Measurements from ENCODE around the gene MEIOSIN. TPM values are rescaled to one million over a fixed set of nuclear protein-coding genes. Genes with fewer than 3 reads are reported as not detected.
"Not testable (repeated sequence)": the region's sequence is repeated elsewhere in the genome, so short reads cannot be mapped to it uniquely, and the experiment has no call there.

Gene MEIOSIN
- total RNA-seq, 1 donor from 2014 or later: not detected

DNA sequence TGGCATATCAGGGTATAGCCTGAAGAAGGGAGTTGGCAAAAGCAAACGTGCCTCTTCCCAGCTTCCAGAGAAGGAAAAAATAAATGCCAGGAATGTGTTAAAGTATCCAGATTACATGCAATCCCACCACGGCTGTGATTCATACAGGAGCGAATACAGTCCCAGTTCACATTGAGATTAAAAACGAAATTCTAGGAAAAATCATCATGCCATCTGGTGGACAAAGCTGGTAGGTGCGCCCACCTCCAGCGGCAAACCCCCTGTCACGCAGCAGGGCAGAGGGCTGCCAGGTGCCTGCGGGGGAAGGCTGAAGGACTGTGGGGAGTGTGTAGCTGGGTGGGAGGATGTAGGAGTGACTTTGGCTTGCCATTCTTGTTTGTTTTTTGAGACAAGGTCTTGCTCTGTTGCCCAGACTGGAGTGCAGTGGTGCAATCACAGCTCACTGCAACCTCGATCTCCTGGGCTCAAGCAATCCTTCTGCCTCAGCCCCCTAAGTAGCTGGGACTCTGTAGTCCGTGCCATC lies 65.8 kb downstream of the MEIOSIN start:
- Mint-ChIP-seq H3K36me3 (ENCODE audit: low read depth) (peaks cover 1% of the 10 kb centered on the region), H3K4me3 (no peak overlapping the region), H3K27ac (no peak overlapping the region), H3K9me3 (no peaks in the 10 kb centered on the region), H3K4me1 (peaks cover 11% of the 10 kb centered on the region), H3K27me3 (peaks cover 62% of the 10 kb centered on the region)
- intact Hi-C loops (cut with micrococcal nuclease): loop anchor here (1.0 kb wide), 1 partner anchor 29 kb away; no protein-coding TSS in a partner anchor
- peak; percentile 89 for DNase-seq

DNA sequence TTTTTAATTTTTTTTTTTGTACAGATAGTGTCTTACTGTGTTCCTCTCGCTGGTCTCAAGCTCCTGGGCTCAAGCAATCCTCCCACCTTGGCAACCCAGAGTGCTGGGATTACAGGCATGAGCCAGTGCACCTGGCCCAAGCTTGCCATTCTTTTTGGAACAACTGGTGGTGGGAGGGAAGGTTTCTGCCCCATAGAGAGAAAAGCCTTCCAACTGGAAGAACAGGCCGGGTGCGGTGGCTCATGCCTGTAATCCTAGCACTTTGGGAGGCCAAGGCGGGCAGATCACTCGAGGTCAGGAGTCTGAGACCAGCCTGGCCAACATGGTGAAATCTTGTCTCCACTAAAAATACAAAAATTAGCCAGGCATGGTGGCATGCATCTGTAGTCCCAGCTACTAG lies 66.3 kb downstream of the MEIOSIN start:
- DNase-seq; H3K4me3 Mint-ChIP-seq; H3K27ac Mint-ChIP-seq; H3K36me3 Mint-ChIP-seq (ENCODE audit: low read depth); H3K9me3 Mint-ChIP-seq: not testable (repeated sequence)
- peaks cover 59% of the 10 kb centered on the region for H3K27me3 Mint-ChIP-seq
- H3K4me1 Mint-ChIP-seq: peaks cover 11% of the 10 kb centered on the region
- intact Hi-C loops (cut with micrococcal nuclease): loop anchor here (1.0 kb wide), 1 partner anchor 29 kb away; no protein-coding TSS in a partner anchor

DNA sequence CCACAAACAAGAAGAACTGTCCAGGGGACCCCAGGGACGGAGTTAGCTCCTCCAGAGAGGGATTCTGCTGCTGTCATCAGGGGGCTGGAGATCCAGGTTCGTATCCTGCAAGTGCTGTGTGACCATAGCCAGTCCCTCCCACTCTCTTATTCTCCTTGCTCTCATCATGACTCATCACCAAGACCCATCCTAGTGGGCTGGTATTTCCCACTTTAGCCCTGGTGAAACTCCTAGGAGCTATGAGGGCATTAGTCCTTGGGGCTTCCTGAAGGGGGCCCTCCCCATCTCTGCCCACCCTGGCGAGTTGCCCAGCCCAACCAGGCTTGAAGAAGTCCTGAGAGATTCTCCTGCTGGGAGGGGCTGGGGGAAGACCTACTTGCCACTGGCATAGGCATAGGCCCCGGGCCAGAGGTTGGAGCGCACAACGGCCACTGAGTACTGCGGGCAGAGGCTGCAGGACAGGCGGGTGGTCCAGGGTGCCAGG lies 66.9 kb downstream of the MEIOSIN start:
- peaks cover 54% of the 10 kb centered on the region for H3K27me3 Mint-ChIP-seq
- H3K4me1 Mint-ChIP-seq: peaks cover 6% of the 10 kb centered on the region
- DNase-seq: no peak
- no peaks in the 10 kb centered on the region for H3K36me3 Mint-ChIP-seq (ENCODE audit: low read depth)
- no peak overlapping the region for H3K4me3 Mint-ChIP-seq
- intact Hi-C loops (cut with micrococcal nuclease): no loop called here
- H3K9me3 Mint-ChIP-seq: no peaks in the 10 kb centered on the region
- H3K27ac Mint-ChIP-seq: no peak overlapping the region

DNA sequence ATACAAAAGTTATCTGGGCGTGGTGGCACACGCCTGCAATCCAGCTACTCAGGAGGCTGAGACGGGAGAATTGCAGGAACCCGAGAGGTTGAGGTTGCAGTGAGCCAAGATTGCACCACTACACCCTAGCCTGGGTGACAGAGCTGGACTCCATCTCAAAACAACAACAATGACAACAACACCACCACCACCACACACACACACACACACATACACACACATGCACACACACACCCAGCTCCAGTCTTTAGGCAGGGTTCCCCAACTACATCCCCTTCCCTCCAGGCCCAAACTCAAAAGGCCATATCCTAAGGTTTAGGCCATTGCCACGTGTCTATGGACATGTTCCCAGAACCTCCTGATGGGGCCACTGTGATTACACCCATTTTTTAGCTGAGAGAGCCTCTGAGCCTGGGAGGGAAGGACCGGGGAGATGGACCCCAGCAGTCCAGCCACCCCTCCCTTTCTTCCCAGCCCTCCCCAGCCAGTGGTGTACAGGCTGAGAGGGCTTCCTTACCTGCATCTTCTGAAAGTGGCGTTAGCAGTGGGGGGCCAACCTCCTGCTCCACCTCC lies 68.5 kb downstream of the MEIOSIN start:
- Mint-ChIP-seq H3K27me3 (peaks cover 46% of the 10 kb centered on the region), H3K27ac (no peak overlapping the region), H3K4me1 (peaks cover 8% of the 10 kb centered on the region), H3K9me3 (no peaks in the 10 kb centered on the region), H3K36me3 (ENCODE audit: low read depth) (no peaks in the 10 kb centered on the region), H3K4me3 (no peak overlapping the region)
- no peak for DNase-seq
- intact Hi-C loops (cut with micrococcal nuclease): no loop called here

DNA sequence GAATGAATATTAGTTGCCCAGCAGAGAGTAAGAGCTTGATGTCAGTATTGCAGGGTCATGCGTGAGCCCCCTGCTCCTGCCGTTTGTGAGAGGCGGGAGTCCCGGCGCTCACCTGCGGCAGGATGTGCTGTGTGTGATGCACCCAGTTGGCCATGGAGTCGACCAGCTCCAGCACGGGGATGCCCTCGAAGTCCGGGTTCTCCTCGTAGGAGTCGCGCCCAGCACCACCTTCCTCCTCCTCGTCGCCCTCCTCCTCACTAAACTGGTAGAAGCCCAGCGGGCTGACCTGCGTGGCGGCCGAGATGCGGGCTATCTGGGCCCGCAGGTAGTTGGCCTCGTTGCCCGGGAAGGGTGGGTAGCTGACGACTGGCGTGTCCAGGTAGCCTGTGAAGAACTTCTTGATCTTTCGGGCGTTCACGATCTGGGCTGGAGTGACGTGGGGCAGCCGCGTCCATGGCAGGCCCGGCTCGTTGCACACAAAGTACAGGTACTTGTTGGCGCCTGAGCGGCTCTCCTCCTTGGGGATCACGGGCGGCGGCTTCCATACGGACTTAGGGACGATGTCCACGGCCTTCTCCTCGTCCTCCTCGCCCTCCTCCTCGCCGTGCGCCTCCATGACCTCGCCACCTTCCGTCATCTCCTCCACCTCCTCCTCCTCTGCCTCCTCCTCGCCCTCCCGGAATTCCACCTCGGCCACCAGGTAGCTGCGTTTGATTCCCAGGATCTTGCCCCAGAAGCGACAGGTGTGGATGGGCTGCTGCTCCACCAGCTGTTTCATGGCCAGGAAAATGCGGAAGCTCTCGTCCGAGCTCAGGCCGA lies 71.1 kb downstream of the MEIOSIN start:
- H3K36me3 Mint-ChIP-seq (ENCODE audit: low read depth): no peaks in the 10 kb centered on the region
- no peak overlapping the region for H3K4me3 Mint-ChIP-seq
- H3K27me3 Mint-ChIP-seq: peaks cover 27% of the 10 kb centered on the region
- H3K9me3 Mint-ChIP-seq: no peaks in the 10 kb centered on the region
- DNase-seq: no peak
- no peak overlapping the region for H3K27ac Mint-ChIP-seq
- peaks cover 4% of the 10 kb centered on the region for H3K4me1 Mint-ChIP-seq
- intact Hi-C loops (cut with micrococcal nuclease): no loop called here

DNA sequence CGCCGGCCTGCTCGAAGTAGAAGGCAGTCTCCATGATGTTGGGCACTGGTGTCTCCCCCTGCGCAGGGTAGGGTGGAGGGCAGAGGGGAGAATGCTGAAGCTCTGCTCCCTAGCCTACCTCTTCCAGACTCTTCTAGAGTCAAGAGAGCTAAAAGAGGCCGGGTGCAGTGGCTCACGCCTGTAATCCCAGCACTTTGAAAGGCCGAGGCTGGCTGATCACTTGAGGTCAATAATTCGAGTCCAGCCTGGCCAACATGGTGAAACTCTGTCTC lies 71.7 kb downstream of the MEIOSIN start:
- DNase-seq: no peak
- Mint-ChIP-seq H3K27ac (no peak overlapping the region), H3K4me3 (no peak overlapping the region), H3K27me3 (peaks cover 23% of the 10 kb centered on the region), H3K36me3 (ENCODE audit: low read depth) (no peaks in the 10 kb centered on the region), H3K9me3 (no peaks in the 10 kb centered on the region), H3K4me1 (peaks cover 7% of the 10 kb centered on the region)
- intact Hi-C loops (cut with micrococcal nuclease): no loop called here

DNA sequence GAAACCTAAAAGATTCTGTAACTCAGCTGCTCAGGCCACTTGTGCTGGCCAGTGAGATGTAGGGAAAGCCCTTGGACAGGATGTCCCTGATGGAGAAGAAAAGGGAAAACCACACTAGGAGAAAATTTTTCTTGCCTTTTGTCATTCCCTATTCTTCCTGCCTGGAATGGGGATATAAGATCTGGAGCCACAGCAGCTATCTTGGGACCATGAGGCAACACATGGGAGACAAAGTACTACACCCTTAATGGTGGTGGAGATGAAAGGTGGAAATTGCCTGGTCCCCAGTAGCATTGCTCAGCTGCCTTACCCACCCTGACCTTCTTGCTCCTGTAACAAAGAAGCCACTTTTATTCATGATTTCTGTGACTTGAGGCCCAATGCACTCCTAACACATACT lies 72.5 kb downstream of the MEIOSIN start:
- Mint-ChIP-seq H3K4me1 (peaks cover 9% of the 10 kb centered on the region), H3K36me3 (ENCODE audit: low read depth) (no peaks in the 10 kb centered on the region), H3K27ac (no peak overlapping the region), H3K4me3 (no peak overlapping the region), H3K9me3 (no peaks in the 10 kb centered on the region), H3K27me3 (peaks cover 19% of the 10 kb centered on the region)
- no peak for DNase-seq
- intact Hi-C loops (cut with micrococcal nuclease): no loop called here

DNA sequence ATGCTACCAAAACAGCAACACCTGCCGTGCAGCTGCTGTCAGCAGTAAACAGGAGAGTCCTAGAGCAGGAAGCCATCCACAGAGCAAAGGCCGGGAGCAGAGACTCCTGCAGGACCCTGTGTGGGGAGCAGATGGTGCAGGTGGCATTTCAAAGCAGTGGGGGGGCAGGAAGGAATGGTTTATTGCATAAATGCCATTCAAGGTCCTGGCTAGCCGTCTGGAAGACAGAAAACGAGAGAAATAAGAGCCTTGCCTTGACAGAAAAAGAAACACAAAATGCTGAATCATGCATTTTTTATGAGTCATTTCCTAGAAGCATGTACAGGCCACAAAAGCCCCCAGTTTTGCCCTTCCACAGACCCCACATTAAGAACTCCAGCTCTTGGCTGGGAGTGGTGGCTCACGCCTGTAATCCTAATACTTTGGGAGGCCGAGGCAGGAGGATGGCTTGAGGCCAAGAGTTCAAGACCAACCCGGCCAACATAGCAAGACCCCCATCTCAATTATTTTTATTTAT lies 76.5 kb downstream of the MEIOSIN start:
- Mint-ChIP-seq H3K4me1 (peaks cover 9% of the 10 kb centered on the region), H3K36me3 (ENCODE audit: low read depth) (no peaks in the 10 kb centered on the region), H3K4me3 (no peak overlapping the region), H3K27me3 (peaks cover 8% of the 10 kb centered on the region), H3K27ac (peak overlapping the region; percentile 59), H3K9me3 (no peaks in the 10 kb centered on the region)
- intact Hi-C loops (cut with micrococcal nuclease): no loop called here
- DNase-seq: no peak

DNA sequence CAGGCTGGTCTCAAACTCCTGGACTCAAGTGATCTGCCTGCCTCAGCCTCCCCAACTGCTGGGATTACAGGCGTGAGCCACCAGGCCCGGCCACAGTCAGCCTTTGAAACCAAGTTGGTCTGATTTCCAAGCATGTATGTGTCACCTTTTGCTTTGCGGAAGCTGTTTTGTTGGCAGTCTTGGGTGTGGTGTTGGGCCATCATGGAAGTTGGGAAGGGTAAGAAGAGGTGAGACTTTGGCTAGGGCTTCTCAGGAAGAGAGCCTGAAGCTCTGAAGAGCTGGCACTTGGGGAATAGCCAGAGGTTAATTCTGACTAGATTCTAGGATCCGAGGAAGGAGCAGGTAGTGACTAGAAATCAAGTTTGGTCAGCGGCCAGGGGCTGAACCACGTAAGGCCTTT lies 79.1 kb downstream of the MEIOSIN start:
- Mint-ChIP-seq H3K4me3 (no peak overlapping the region), H3K36me3 (ENCODE audit: low read depth) (no peaks in the 10 kb centered on the region), H3K27ac (no peak overlapping the region), H3K27me3 (no peaks in the 10 kb centered on the region), H3K9me3 (no peaks in the 10 kb centered on the region), H3K4me1 (peaks cover 11% of the 10 kb centered on the region)
- intact Hi-C loops (cut with micrococcal nuclease): no loop called here
- DNase-seq: no peak

Other genes starting within 250 kb of the MEIOSIN start
- gene RTN2, start 236.4 kb upstream of the MEIOSIN start, total RNA-seq: 2.6 and 2.8 TPM in 2 replicates
- gene PPM1N, start 235.0 kb upstream of the MEIOSIN start, total RNA-seq: 1.3 and 1.9 TPM in 2 replicates
- 215 and 219 TPM in 2 replicates for gene VASP, start 226.0 kb upstream of the MEIOSIN start, total RNA-seq
- 14.0 and 15.3 TPM in 2 replicates for gene OPA3, start 148.6 kb upstream of the MEIOSIN start, total RNA-seq
- gene GPR4, start 131.2 kb upstream of the MEIOSIN start, total RNA-seq: not detected in 2 replicates
- gene EML2, start 94.0 kb upstream of the MEIOSIN start, total RNA-seq: 157 and 180 TPM in 2 replicates
- gene GIPR, start 65.2 kb upstream of the MEIOSIN start, total RNA-seq: 4.2 and 5.8 TPM in 2 replicates
- 810 and 849 TPM in 2 replicates for gene SNRPD2, start 41.5 kb upstream of the MEIOSIN start, total RNA-seq
- gene QPCTL, start 40.8 kb upstream of the MEIOSIN start, total RNA-seq: 16.7 and 20.9 TPM in 2 replicates
- 34.2 and 34.7 TPM in 2 replicates for gene FBXO46, start 2.5 kb upstream of the MEIOSIN start, total RNA-seq
- gene SIX5, start 35.8 kb downstream of the MEIOSIN start, total RNA-seq: 4.3 and 4.8 TPM in 2 replicates
- gene DMPK, start 49.1 kb downstream of the MEIOSIN start, total RNA-seq: 16.9 and 19.7 TPM in 2 replicates
- 49.6 and 50.7 TPM in 2 replicates for gene DMWD, start 59.4 kb downstream of the MEIOSIN start, total RNA-seq
- 0.35 and 0.38 TPM in 2 replicates for gene RSPH6A, start 81.9 kb downstream of the MEIOSIN start, total RNA-seq
- 124 and 131 TPM in 2 replicates for gene SYMPK, start 129.7 kb downstream of the MEIOSIN start, total RNA-seq
- 0.23 TPM in 1 of 2 replicates, not detected in the other for gene FOXA3, start 130.9 kb downstream of the MEIOSIN start, total RNA-seq
- gene IRF2BP1, start 152.7 kb downstream of the MEIOSIN start, total RNA-seq: 18.5 and 18.9 TPM in 2 replicates
- 5.5 and 5.9 TPM in 2 replicates for gene MYPOP, start 169.2 kb downstream of the MEIOSIN start, total RNA-seq
- gene NANOS2, start 181.3 kb downstream of the MEIOSIN start, total RNA-seq: not detected in 2 replicates
- not detected in 2 replicates for gene NOVA2, start 240.4 kb downstream of the MEIOSIN start, total RNA-seq